ENCODE measurements around the gene C1GALT1C1L. TPM values are rescaled to one million over a fixed set of nuclear protein-coding genes. Genes with fewer than 3 reads are reported as not detected.

The C1GALT1C1L gene
- total RNA-seq, result 0.97 TPM in 1 of 2 replicates, not detected in the other

GRCh38 chr2:43676322-43677050 is at the start of gene C1GALT1C1L:
Gene C1GALT1C1L (minus strand): TSS chr2:43676429. CDS start chr2:43676322, 107 bp downstream.

GRCh38 chr2:43637030-43637803 is 39.0 kb downstream of the C1GALT1C1L start, which contains the start of gene PLEKHH2:
Gene PLEKHH2 (plus strand): TSS chr2:43637260. CDS start chr2:43644674, 7,414 bp downstream.

Other genes starting within 250 kb of the C1GALT1C1L start
- 22.4 and 25.2 TPM in 2 replicates for gene THADA, start 80.4 kb downstream of the C1GALT1C1L start, total RNA-seq
- gene PLEKHH2, start 39.2 kb downstream of the C1GALT1C1L start, total RNA-seq, result 0.15 and 0.32 TPM in 2 replicates
- 11.7 and 15.3 TPM in 2 replicates for gene DYNC2LI1, start 97.6 kb upstream of the C1GALT1C1L start, total RNA-seq
- gene ABCG5, start 162.4 kb upstream of the C1GALT1C1L start, total RNA-seq, result not detected in 2 replicates
- gene ABCG8, start 162.5 kb upstream of the C1GALT1C1L start, total RNA-seq, result not detected in 2 replicates